Mammary epithelial cell (primary cell): ENCODE data around the gene MTHFR.

Experiments used
- CTCF ChIP-seq, 2 donors: IDR thresholded peaks in 1 of 2; conservative IDR thresholded peaks in 1 of 2; 2 replicates each; pipeline ENCODE4 v1.5.1; 2011 to 2012; ENCODE audit warnings: inconsistent platforms in 2 of 2, low read length in 2 of 2, mild to moderate bottlenecking in 2 of 2, control low read depth in 1 of 2, low read depth in 1 of 2; ENCODE audit not compliant: insufficient read depth in 1 of 2; ENCODE audit errors: extremely low read depth in 1 of 2
- EZH2 ChIP-seq: IDR thresholded peaks from 2 replicates; pipeline ENCODE4 v1.6.1; 2012; ENCODE audit warnings: low read length, inconsistent platforms, borderline replicate concordance

- TF ChIP-seq CTCF (conservative IDR thresholded peaks at IDR 0.05 in 1 of 2, IDR thresholded peaks at IDR 0.05 in 1 of 2; ENCODE audit: extremely low read depth in 1 of 2, insufficient read depth in 1 of 2, low read depth in 1 of 2, low read length in 2 of 2) (no peak), EZH2 (no peak)
Observed at GRCh38 chr1:11783556-11783955, 22.2 kb downstream of the MTHFR start.
